ENCODE results near the gene PSMD1. TPM values are rescaled to one million over a fixed set of nuclear protein-coding genes. Genes with fewer than 3 reads are reported as not detected.

Gene PSMD1
- polyA plus RNA-seq, 1 donor (not counting 4 experiments of a cell fraction or from before 2014, with no cell fraction given) = 262 TPM

- Histone ChIP-seq H3K27ac (ENCODE audit: control insufficient read depth, insufficient read depth, low read length) (no peak overlapping the region), H3K79me2 (ENCODE audit: control insufficient read depth, insufficient read depth, low read length) (no peaks in the 10 kb centered on the region), H4K20me1 (ENCODE audit: control insufficient read depth, extremely low read depth, insufficient read depth, low read length) (no peaks in the 10 kb centered on the region), H3K36me3 (ENCODE audit: control insufficient read depth in 2 of 2, extremely low read depth in 1 of 2, insufficient read depth in 2 of 2, low read length in 2 of 2) (no peaks in the 10 kb centered on the region), H3K9ac (ENCODE audit: control insufficient read depth, extremely low read depth, insufficient read depth, low read length) (no peak overlapping the region), H3K4me3 (ENCODE audit: control insufficient read depth in 2 of 3, extremely low read depth in 1 of 3, insufficient read depth in 2 of 3, low read depth in 1 of 3, low read length in 3 of 3) (no peak overlapping the region), H2AFZ (ENCODE audit: control insufficient read depth, low read length) (peak overlapping the region; percentile 47), H3K4me2 (ENCODE audit: control insufficient read depth, extremely low read depth, insufficient read depth, low read depth, low read length) (peak overlapping the region; percentile 51), H3K27me3 (ENCODE audit: control insufficient read depth, extremely low read depth, insufficient read depth, low read length) (peaks cover 30% of the 10 kb centered on the region), H3K9me1 (ENCODE audit: control insufficient read depth, extremely low read depth, insufficient read depth, low read length) (no peaks in the 10 kb centered on the region), H3K4me1 (ENCODE audit: control insufficient read depth, extremely low read depth, insufficient read depth, low read length) (no peaks in the 10 kb centered on the region), H3K9me3 (ENCODE audit: control insufficient read depth, low read depth, low read length) (no peaks in the 10 kb centered on the region)
- DNase-seq (ENCODE audit: low read depth, low spot score) = no peak
- dilution Hi-C loops (cut with MboI; ENCODE audit: extremely low pct_ligation_motif_present, low sequenced_read_pairs) = no loop called here
- no peak for FAIRE-seq
- TF ChIP-seq EZH2 (IDR thresholded peaks at IDR 0.05; ENCODE audit: low read length) = peak; percentile 70
- TF ChIP-seq, protein P1, sequence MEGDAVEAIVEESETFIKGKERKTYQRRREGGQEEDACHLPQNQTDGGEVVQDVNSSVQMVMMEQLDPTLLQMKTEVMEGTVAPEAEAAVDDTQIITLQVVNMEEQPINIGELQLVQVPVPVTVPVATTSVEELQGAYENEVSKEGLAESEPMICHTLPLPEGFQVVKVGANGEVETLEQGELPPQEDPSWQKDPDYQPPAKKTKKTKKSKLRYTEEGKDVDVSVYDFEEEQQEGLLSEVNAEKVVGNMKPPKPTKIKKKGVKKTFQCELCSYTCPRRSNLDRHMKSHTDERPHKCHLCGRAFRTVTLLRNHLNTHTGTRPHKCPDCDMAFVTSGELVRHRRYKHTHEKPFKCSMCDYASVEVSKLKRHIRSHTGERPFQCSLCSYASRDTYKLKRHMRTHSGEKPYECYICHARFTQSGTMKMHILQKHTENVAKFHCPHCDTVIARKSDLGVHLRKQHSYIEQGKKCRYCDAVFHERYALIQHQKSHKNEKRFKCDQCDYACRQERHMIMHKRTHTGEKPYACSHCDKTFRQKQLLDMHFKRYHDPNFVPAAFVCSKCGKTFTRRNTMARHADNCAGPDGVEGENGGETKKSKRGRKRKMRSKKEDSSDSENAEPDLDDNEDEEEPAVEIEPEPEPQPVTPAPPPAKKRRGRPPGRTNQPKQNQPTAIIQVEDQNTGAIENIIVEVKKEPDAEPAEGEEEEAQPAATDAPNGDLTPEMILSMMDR (optimal IDR thresholded peaks at IDR 0.05 in 1 of 3, IDR thresholded peaks at IDR 0.05 in 1 of 3, conservative IDR thresholded peaks at IDR 0.05 in 1 of 3; ENCODE audit: extremely low read depth in 1 of 3, insufficient read depth in 2 of 3, low read length in 3 of 3) = peak in 1 of 3 experiments; percentile 41
Observed at GRCh38 chr2:231190531-231191197, 134.0 kb downstream of the PSMD1 start.

DNA sequence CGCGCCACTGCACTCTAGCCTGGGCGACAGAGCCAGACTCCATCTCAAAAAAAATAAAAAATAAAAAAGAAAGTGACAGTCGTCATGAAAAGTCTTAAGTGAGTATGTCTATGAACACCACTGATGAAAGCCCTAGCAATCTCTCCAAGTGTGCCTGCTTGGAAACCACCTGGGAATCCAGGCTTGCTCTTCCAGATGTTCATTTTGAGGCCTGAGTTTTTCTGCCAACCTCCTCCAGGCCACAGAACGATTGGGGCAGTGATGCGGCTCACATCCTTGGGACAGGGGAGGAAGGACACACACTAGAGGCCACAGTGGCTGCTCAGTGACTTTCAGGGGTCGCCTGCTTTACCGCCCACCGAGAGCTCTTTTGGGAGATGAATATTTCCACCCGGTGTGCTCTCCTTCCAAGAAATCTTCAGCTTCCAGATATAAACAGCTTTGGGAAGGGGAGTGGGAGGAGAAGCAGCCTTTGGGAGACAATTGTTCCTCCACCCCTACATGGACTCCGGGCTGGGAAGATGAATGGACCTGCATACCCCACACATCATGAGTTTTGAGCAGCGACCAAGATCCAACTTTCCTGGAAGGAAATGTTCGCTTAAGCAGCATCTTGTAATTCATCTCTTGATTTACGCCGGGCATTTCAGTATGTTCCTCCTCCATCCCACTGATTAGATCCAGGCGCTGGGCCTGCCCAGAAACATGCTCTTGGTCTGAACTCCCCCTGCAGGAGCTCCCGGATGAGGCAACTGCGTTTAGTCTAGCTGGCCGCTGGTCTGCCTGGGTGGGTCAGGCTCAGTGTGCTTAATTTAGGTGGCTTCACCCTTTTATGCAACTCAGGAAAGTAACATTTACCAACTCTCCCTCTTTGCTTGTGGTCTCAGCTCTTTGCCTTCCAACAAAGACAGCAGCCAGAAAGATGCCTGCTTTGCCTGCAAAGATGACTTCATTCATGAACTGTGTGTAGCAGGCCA, 135.5 kb downstream of the PSMD1 start:
- Histone ChIP-seq H3K4me1 (ENCODE audit: control insufficient read depth, extremely low read depth, insufficient read depth, low read length) (no peaks in the 10 kb centered on the region), H2AFZ (ENCODE audit: control insufficient read depth, low read length) (no peak overlapping the region), H3K27ac (ENCODE audit: control insufficient read depth, insufficient read depth, low read length) (no peak overlapping the region), H3K9ac (ENCODE audit: control insufficient read depth, extremely low read depth, insufficient read depth, low read length) (no peak overlapping the region), H3K9me1 (ENCODE audit: control insufficient read depth, extremely low read depth, insufficient read depth, low read length) (no peaks in the 10 kb centered on the region), H3K79me2 (ENCODE audit: control insufficient read depth, insufficient read depth, low read length) (no peaks in the 10 kb centered on the region), H3K36me3 (ENCODE audit: control insufficient read depth in 2 of 2, extremely low read depth in 1 of 2, insufficient read depth in 2 of 2, low read length in 2 of 2) (no peaks in the 10 kb centered on the region), H3K9me3 (ENCODE audit: control insufficient read depth, low read depth, low read length) (no peaks in the 10 kb centered on the region), H3K4me2 (ENCODE audit: control insufficient read depth, extremely low read depth, insufficient read depth, low read depth, low read length) (no peak overlapping the region), H3K4me3 (ENCODE audit: control insufficient read depth in 2 of 3, extremely low read depth in 1 of 3, insufficient read depth in 2 of 3, low read depth in 1 of 3, low read length in 3 of 3) (no peak overlapping the region), H3K27me3 (ENCODE audit: control insufficient read depth, extremely low read depth, insufficient read depth, low read length) (peaks cover 30% of the 10 kb centered on the region), H4K20me1 (ENCODE audit: control insufficient read depth, extremely low read depth, insufficient read depth, low read length) (no peaks in the 10 kb centered on the region)
- TF ChIP-seq, protein P1 (optimal IDR thresholded peaks at IDR 0.05 in 1 of 3, IDR thresholded peaks at IDR 0.05 in 1 of 3, conservative IDR thresholded peaks at IDR 0.05 in 1 of 3; ENCODE audit: extremely low read depth in 1 of 3, insufficient read depth in 2 of 3, low read length in 3 of 3) = peak in 1 of 3 experiments; percentile 1
- no peak for TF ChIP-seq EZH2 (IDR thresholded peaks at IDR 0.05; ENCODE audit: low read length)
- FAIRE-seq = no peak
- DNase-seq (ENCODE audit: low read depth, low spot score) = no peak
- dilution Hi-C loops (cut with MboI; ENCODE audit: extremely low pct_ligation_motif_present, low sequenced_read_pairs) = no loop called here
